WTC11 (cell line): ENCODE measurements around the gene CD3E. TPM values are rescaled to one million over a fixed set of nuclear protein-coding genes. Genes with fewer than 3 reads are reported as not detected.

ENCODE experiments used
- ATAC-seq: fragments of 200-7000 bp; cut with Tn5 transposase; 2 replicates; pipeline ENCODE4 v1.10.0; 2021; ENCODE audit warnings: mild to moderate bottlenecking, moderate library complexity
- CTCF ChIA-PET: fragments of 300-600 bp; sonication (Branson Sonifier 250); formaldehyde crosslinking; loops from one replicate; lab custom pipeline; 2021; ENCODE audit warnings: antibody characterized with exemption; lab: Charles Lee
- POLR2A ChIA-PET: fragments of 350-600 bp; sonication (Branson Sonifier 250); formaldehyde crosslinking; loops from one replicate; lab custom pipeline; 2021; ENCODE audit warnings: antibody characterized with exemption; lab: Charles Lee
- DNase-seq: peaks from one replicate; pipeline ENCODE4 v3.0.0; 2021; ENCODE audit warnings: low spot score
- H3K27ac Mint-ChIP-seq: 2 replicates; pipeline ENCODE4 v1.8.0; 2021; ENCODE audit warnings: mixed read lengths
- H3K27me3 Mint-ChIP-seq: 2 replicates; pipeline ENCODE4 v1.8.0; 2021; ENCODE audit warnings: low read depth, mild to moderate bottlenecking, moderate library complexity, mixed read lengths
- H3K36me3 Mint-ChIP-seq: 2 replicates; pipeline ENCODE4 v1.8.0; 2021; ENCODE audit warnings: mixed read lengths
- H3K4me1 Mint-ChIP-seq: 2 replicates; pipeline ENCODE4 v1.8.0; 2022; ENCODE audit warnings: mixed read lengths
- H3K4me3 Mint-ChIP-seq: 2 replicates; pipeline ENCODE4 v1.8.0; 2021; ENCODE audit warnings: mild to moderate bottlenecking, moderate library complexity, mixed read lengths
- H3K9me3 Mint-ChIP-seq: 2 replicates; pipeline ENCODE4 v1.8.0; 2021; ENCODE audit warnings: mixed read lengths
- AFF4 ChIP-seq: sonication (generic); formaldehyde crosslinking; IDR thresholded peaks from 2 replicates; pipeline ENCODE4 v1.8.1; 2023; ENCODE audit warnings: mild to moderate bottlenecking, missing genetic modification reagents, borderline replicate concordance
- ATF1 ChIP-seq: sonication (generic); formaldehyde crosslinking; IDR thresholded peaks from 2 replicates; pipeline ENCODE4 v1.8.1; 2023; ENCODE audit warnings: mild to moderate bottlenecking, moderate library complexity, missing genetic modification reagents
- CREB1 ChIP-seq: sonication (generic); formaldehyde crosslinking; IDR thresholded peaks from 2 replicates; pipeline ENCODE4 v1.8.0; 2023; ENCODE audit warnings: mild to moderate bottlenecking, missing genetic modification reagents
- E2F1 ChIP-seq: sonication (generic); formaldehyde crosslinking; IDR thresholded peaks from 2 replicates; pipeline ENCODE4 v1.8.0; 2022; ENCODE audit warnings: mild to moderate bottlenecking, missing genetic modification reagents
- E2F4 ChIP-seq: sonication (generic); formaldehyde crosslinking; IDR thresholded peaks from 2 replicates; pipeline ENCODE4 v1.8.1; 2022; ENCODE audit warnings: low read depth, mild to moderate bottlenecking, moderate library complexity, missing genetic modification reagents, borderline replicate concordance
- E2F5 ChIP-seq: sonication (generic); formaldehyde crosslinking; IDR thresholded peaks from 2 replicates; pipeline ENCODE4 v1.8.1; 2022; ENCODE audit warnings: mild to moderate bottlenecking, moderate library complexity, missing genetic modification reagents
- ELF4 ChIP-seq: sonication (generic); formaldehyde crosslinking; IDR thresholded peaks from 2 replicates; pipeline ENCODE4 v1.8.1; 2022; ENCODE audit warnings: low read depth, mild to moderate bottlenecking, moderate library complexity, missing genetic modification reagents
- FOXP1 ChIP-seq: sonication (generic); formaldehyde crosslinking; IDR thresholded peaks from 2 replicates; pipeline ENCODE4 v1.8.0; 2022; ENCODE audit warnings: missing genetic modification reagents, mild to moderate bottlenecking, moderate library complexity, borderline replicate concordance
- HMGXB4 ChIP-seq: sonication (generic); formaldehyde crosslinking; IDR thresholded peaks from 2 replicates; pipeline ENCODE4 v1.8.1; 2023; ENCODE audit warnings: mild to moderate bottlenecking, moderate library complexity, missing genetic modification reagents
- JAZF1 ChIP-seq: fragments of 250-450 bp; sonication (Bioruptor Pico); IDR thresholded peaks from 2 replicates; pipeline ENCODE4 v1.9.0; 2021; ENCODE audit warnings: moderate library complexity, mild to moderate bottlenecking, inconsistent platforms
- MAX ChIP-seq: sonication (generic); formaldehyde crosslinking; IDR thresholded peaks from 2 replicates; pipeline ENCODE4 v1.8.0; 2022; ENCODE audit warnings: mild to moderate bottlenecking, missing genetic modification reagents
- MYBL2 ChIP-seq: sonication (generic); formaldehyde crosslinking; IDR thresholded peaks from 2 replicates; pipeline ENCODE4 v1.8.1; 2023; ENCODE audit warnings: mild to moderate bottlenecking, moderate library complexity, missing genetic modification reagents
- NFE2L1 ChIP-seq: sonication (generic); formaldehyde crosslinking; IDR thresholded peaks from 2 replicates; pipeline ENCODE4 v1.8.1; 2023; ENCODE audit warnings: missing genetic modification reagents
- NR2C2 ChIP-seq: sonication (generic); formaldehyde crosslinking; IDR thresholded peaks from 2 replicates; pipeline ENCODE4 v1.8.0; 2022; ENCODE audit warnings: mild to moderate bottlenecking, missing genetic modification reagents
- PRRX2 ChIP-seq: fragments of 250-450 bp; sonication (Bioruptor Pico); IDR thresholded peaks from 2 replicates; pipeline ENCODE4 v1.8.0; 2021; ENCODE audit warnings: mild to moderate bottlenecking
- SOX15 ChIP-seq: fragments of 250-450 bp; sonication (Bioruptor Pico); IDR thresholded peaks from 2 replicates; pipeline ENCODE4 v1.9.0; 2021; ENCODE audit warnings: mild to moderate bottlenecking
- USF2 ChIP-seq: sonication (generic); formaldehyde crosslinking; IDR thresholded peaks from 2 replicates; pipeline ENCODE4 v1.8.1; 2023; ENCODE audit warnings: mild to moderate bottlenecking, missing genetic modification reagents, moderate library complexity
- ZBTB21 ChIP-seq: sonication (generic); formaldehyde crosslinking; IDR thresholded peaks from 2 replicates; pipeline ENCODE4 v1.8.1; 2023; ENCODE audit warnings: mild to moderate bottlenecking, missing genetic modification reagents, borderline replicate concordance
- ZBTB43 ChIP-seq: sonication (generic); formaldehyde crosslinking; IDR thresholded peaks from 2 replicates; pipeline ENCODE4 v1.8.1; 2023; ENCODE audit warnings: mild to moderate bottlenecking, missing genetic modification reagents
- ZNF281 ChIP-seq: sonication (generic); formaldehyde crosslinking; IDR thresholded peaks from 2 replicates; pipeline ENCODE4 v1.8.0; 2023; ENCODE audit warnings: mild to moderate bottlenecking, missing genetic modification reagents
- total RNA-seq: library from RNA; stranded (reverse); gene quantifications from 3 replicates; pipeline ENCODE4 v1.2.3, GENCODE V29; 2021

CD3E gene
- total RNA-seq, 1 experiment from 2014 or later, result 1.0 TPM

- CTCF ChIA-PET, result interaction anchor here (1.1 to 2.4 kb wide), 5 partner anchors 11 to 140 kb away, joined by 3 to 14 read pairs (median 7); no protein-coding TSS in a partner anchor
- TF ChIP-seq MYBL2 (CRISPR knock-in tag) (no peak), FOXP1 (no peak), SOX15 (no peak), ZNF281 (CRISPR knock-in tag) (no peak), MAX (CRISPR knock-in tag) (no peak), PRRX2 (no peak), ZBTB43 (CRISPR knock-in tag) (no peak), NFE2L1 (no peak), E2F4 (no peak), AFF4 (CRISPR knock-in tag) (no peak), HMGXB4 (CRISPR knock-in tag) (no peak), ZBTB21 (no peak), E2F5 (CRISPR knock-in tag) (no peak), ELF4 (no peak), ATF1 (CRISPR knock-in tag) (no peak), CREB1 (CRISPR knock-in tag) (no peak), JAZF1 (CRISPR knock-in tag) (no peak), E2F1 (CRISPR knock-in tag) (no peak), NR2C2 (CRISPR knock-in tag) (no peak), USF2 (CRISPR knock-in tag) (no peak)
- TF ChIP-seq, all 79 proteins: peak for 0
- peaks cover 19% of the 10 kb centered on the region for H3K4me1 Mint-ChIP-seq
- peaks cover 11% of the 10 kb centered on the region for H3K27me3 Mint-ChIP-seq
- H3K36me3 Mint-ChIP-seq, result no peaks in the 10 kb centered on the region
- H3K9me3 Mint-ChIP-seq, result peaks cover 4% of the 10 kb centered on the region
- DNase-seq (no peak), ATAC-seq (no peak)
- H3K27ac Mint-ChIP-seq, result no peak overlapping the region
- H3K4me3 Mint-ChIP-seq, result no peak overlapping the region
- POLR2A ChIA-PET, result no interaction called here
These were observed 6.4 kb downstream of the CD3E start for GRCh38 chr11:118310781-118311485.
